Non-pigmented ciliary epithelial cell (primary cell): ENCODE results near the gene CARD14.

Experiments used
- DNase-seq: peaks from one replicate; pipeline ENCODE4 v3.0.0-alpha.2; 2010; ENCODE audit warnings: low read depth

CARD14 gene

DNA sequence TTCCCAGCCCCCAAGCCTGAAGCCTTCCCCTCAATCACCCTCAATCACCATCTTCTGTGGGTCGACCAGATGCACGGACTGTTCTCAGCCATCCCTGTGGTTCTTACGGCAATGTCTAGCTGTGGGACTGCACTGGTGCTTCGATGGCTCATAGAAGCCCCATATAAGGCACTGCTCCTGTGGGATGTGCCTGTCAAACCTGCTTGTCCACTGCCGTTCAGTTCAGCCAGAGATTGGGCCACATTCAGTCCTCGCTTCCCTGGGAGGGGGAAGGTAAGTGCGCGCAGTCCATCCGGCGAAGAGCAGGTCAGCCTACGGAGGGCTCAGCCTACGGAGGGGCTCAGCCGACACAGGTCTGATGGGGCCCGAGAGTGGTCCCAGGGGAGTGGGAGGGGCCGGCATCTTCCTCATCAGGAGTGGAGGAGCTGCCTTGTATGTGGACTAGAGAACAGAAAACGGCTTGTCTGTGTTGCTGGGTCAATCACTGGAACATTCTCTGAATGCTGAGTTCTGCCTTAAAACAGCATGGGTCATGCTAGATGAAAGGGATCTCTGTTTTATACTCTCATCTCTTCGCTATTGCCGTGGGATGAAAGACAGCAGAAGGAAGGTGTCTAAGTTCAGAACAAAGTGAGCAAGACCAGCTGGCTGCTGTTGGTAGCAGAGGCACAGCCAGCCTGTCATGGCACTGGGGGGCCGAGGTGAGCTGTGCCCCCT is at the start of gene CARD14:
Gene CARD14 (plus strand): TSS at position 247 of the 717 bp plus-strand sequence. CDS start 11,409 bp downstream, outside the sequence.
- DNase-seq: no peak

DNA sequence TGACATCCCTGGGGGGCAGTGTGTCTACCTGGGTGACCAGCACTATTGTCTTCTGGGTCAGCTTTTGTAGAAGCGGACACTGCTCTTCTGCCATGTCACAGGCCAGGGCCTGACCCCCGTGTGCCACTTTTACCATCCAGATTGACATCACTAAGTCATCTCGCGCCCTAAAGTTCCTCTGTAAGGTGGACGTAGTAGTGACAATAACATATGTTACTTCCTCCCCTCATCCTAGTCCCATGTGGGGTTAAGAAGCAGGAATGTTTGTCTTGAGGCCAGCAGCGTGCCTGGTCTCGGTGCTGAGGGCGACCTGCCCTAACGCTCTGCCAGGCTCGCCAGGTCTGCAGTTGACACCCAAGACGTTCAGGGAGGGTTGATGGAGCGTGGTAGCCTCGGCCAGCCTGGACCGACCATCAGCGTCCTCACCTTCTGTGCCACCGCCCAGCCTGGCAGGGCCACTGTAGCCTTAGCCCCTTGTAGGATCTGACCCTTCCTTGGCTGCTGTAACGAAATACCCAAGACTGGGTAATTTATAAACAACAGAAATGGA is 47.7 kb upstream of the CARD14 start:
- DNase-seq: no peak

GRCh38 chr17:80122926-80123505 is 46.8 kb upstream of the CARD14 start:
- no peak for DNase-seq

- no peak for DNase-seq
These were observed 46.0 kb upstream of the CARD14 start for GRCh38 chr17:80123791-80124190.

DNA sequence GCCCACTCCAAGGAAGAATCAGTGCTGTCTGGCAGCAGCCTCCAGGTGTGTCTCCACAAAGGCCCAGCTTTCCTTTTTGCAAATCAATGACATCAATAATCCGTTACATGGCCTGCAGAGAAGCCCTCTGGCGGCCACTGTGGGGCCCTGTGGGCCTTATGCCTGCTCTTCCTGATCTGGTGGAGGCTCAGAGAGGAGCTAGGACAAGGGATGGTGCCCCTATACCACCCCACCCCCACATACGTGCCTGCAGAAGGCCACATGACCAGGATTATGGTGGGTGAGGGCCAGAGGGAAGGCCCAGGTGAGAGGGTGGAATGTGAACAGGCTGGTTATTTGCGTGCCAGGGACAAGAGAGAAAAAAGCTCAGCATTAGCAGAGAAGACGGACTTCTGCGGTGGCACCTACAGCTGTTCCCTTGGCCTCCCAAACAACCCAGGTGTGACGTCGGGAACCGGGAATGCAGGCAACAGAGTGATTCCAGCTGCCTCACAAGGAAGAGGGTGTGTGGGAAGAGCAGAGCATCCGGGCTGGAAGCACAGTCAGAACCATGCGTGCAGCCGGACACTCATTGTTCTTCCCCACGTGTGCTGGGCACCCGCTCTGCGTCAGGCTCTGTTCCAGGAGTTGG is 45.4 kb upstream of the CARD14 start:
- no peak for DNase-seq

GRCh38 chr17:80125656-80126448 is 44.0 kb upstream of the CARD14 start:
- DNase-seq: no peak

GRCh38 chr17:80126449-80126715 is 43.4 kb upstream of the CARD14 start:
- no peak for DNase-seq

GRCh38 chr17:80129006-80129565 is 40.7 kb upstream of the CARD14 start:
- no peak for DNase-seq

- no peak for DNase-seq
These were observed 38.8 kb upstream of the CARD14 start for GRCh38 chr17:80130992-80131391.

DNA sequence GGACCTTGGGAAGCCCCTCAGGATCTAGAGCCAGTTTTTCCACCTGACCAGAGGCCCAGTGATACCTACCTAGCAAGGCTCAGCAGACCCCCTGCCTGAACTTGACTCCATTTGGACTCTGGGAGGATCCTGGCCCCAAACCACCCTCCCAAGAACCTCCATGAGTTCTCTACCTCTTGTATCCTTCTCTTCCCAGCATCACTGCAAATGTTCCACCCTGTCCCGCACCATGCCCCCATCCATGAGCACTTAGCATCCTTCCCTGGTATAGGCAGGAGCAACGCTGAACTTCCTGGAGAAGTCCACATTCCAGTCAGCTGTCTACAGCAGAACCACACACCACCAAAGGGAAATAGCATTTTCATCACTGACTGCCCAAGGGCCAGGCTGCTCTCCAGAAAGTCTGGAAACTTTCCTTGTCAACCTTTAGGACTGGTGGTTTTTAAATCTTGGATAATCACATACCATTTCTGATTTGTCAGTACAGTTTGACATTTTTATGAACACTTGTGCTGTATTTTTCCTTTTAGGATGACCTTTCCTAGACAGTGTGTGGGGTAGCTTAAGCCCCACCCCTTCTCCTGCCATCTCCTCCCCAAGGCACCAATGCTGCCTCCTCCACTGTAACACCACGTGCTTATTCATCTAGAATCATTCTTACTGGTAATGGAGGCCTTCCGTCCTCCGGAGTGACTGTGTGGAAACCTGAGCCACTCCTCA is 36.8 kb upstream of the CARD14 start:
- DNase-seq: no peak

GRCh38 chr17:80133626-80133970 is 36.2 kb upstream of the CARD14 start:
- DNase-seq: no peak

GRCh38 chr17:80137131-80137530 is 32.7 kb upstream of the CARD14 start:
- no peak for DNase-seq

- DNase-seq: no peak
These were observed 30.9 kb upstream of the CARD14 start for GRCh38 chr17:80138856-80139426.

DNA sequence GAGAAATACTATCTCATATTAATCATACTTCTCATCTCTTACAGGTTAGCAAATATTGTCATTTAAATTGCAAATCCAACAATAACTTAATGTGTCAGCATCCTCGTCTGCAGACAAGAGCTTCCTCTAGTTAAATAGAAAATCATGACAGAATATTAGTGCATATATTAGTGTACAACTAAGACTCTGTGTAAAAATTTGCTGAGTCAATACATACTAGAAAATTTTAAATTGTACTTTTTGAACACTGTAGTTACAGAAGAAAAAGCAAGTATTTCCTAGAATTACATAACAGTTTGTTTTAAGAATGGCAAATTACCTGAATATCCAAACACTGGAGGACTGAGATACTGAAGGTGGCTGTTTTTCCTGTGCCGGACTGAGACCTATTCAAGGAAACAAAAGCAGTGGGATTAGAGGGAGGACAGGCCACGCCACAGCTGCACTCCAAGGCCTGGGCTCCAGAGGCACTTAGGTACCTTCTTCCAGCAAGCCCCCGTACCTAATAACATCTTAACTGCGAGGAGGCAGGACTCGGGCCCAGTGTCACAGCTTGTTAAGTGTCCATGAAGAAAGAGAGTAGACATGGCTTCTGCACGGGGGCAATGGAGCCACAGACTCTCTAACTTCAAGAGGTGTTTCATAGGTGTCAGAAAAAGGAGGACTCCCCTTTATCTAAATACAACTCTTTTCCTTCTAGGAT is 28.2 kb upstream of the CARD14 start:
- DNase-seq: no peak

GRCh38 chr17:80142929-80143328 is 26.9 kb upstream of the CARD14 start:
- DNase-seq: no peak

DNA sequence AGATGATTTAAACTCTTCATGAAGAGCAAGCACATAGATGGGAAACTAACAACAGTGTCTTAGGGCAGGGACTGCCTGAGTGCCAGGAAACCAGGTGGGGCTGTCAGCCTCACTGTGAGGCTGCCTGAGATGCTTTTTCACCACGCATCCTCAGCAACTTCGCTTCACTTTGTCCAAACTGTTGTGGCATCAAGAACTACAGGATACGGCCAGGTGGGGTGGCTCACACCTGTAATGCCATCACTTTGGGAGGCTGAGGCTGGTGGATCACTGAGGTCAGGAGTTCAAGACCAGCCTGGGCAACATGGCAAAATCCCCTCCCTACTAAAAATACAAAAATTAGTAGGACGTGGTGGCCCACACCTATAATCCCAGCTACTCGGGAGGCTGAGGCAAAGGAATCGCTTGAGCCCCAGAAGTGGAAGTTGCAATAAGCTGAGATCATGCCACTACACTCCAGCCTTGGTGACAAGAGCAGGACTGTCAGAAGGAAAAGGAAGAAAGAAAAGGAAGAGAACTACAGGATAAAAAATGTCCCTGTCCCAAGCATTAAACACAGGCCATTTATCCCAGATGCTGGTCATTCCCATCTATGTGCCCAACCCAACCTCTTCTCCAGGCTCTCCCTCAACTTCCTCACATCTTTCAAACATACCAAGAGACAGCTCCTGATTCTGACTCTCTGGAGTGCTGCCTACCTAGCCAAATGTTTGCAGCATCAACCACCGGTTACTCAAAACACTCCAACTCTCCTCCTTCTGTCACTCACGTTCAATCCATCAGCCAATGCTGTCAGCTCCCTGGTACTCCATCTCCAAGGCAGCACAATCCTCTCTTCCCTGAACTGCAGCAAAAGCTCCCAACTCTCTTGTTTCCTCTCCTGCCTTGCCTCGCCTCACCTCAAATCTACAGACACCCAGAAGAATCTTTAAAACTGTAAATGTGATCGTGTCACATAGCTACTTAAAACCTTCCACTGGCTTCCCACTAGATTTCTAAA is 24.5 kb upstream of the CARD14 start:
- no peak for DNase-seq

GRCh38 chr17:80146121-80147034 is 23.5 kb upstream of the CARD14 start:
- no peak for DNase-seq
